T-helper 1 cell treated with Interleukin-12 subunit alpha and Interleukin-12 subunit beta and Interleukin-4 antibody, amounts not matched to agents 30 μg/mL and 1 μg/mL, for 36 hours (primary cell): ENCODE results near the gene METTL2B.
A peak's percentile ranks its signal among the peaks of the same experiment; 100 is the strongest.
"Not testable (repeated sequence)": the region's sequence is repeated elsewhere in the genome, so short reads cannot be mapped to it uniquely, and the experiment has no call there.

ENCODE experiments used
- H3K27ac Mint-ChIP-seq: one replicate; pipeline ENCODE4 v1.8.0; 2021; ENCODE audit warnings: mild to moderate bottlenecking, mixed read lengths
- H3K27me3 Mint-ChIP-seq: one replicate; pipeline ENCODE4 v1.8.0; 2021; ENCODE audit warnings: low read depth, mixed read lengths
- H3K36me3 Mint-ChIP-seq: one replicate; pipeline ENCODE4 v1.8.0; 2021; ENCODE audit warnings: low read depth, mixed read lengths
- H3K4me1 Mint-ChIP-seq: one replicate; pipeline ENCODE4 v1.8.0; 2021; ENCODE audit warnings: low read depth, mixed read lengths
- H3K4me3 Mint-ChIP-seq: one replicate; pipeline ENCODE4 v1.8.0; 2021; ENCODE audit warnings: mild to moderate bottlenecking, moderate library complexity, mixed read lengths
- H3K9me3 Mint-ChIP-seq: one replicate; pipeline ENCODE4 v1.8.0; 2021; ENCODE audit warnings: mixed read lengths

The METTL2B gene, protein sequence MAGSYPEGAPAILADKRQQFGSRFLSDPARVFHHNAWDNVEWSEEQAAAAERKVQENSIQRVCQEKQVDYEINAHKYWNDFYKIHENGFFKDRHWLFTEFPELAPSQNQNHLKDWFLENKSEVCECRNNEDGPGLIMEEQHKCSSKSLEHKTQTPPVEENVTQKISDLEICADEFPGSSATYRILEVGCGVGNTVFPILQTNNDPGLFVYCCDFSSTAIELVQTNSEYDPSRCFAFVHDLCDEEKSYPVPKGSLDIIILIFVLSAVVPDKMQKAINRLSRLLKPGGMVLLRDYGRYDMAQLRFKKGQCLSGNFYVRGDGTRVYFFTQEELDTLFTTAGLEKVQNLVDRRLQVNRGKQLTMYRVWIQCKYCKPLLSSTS

DNA sequence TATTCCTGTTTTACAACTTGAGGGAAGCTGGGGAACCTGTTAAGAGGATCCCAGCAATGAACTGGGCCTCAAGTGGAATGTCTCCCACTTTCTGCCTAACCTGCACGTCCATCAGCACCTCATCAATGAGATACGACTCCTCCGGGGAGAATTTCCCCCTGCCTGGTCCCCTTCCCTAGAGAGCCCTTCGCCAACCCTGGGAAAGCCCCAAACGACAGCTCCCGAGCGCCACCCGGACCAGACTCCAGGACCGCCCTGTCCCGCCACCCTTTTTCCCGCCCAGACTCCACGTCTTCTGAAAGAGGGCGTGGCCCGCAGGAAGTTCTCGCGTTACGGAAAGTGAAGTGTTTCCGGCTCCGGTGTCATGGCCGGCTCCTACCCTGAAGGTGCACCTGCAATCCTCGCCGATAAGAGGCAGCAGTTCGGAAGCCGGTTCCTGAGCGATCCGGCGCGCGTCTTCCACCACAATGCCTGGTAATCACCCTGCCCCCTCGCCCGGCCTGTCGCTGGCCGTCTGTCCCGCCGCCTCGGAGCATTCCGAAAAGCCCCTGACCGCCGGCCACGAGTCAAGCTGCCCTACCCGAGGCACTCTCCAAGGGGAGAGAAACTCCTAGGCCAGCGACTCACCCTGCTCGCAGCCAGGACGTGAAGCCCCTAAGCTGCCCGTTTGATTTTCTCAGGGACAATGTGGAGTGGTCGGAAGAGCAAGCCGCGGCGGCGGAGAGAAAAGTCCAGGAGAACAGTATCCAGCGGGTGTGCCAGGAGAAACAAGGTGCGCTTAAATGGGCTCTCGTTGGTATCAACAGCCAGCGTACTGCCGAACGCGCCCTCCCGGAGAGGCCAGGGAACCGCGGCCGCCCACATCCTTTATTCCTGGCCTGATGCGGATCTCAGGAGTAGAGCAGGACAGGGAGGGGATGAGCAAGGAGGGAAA, at the start of gene METTL2B:
Gene METTL2B, plus strand, starts transcription at position 347 of the 934 bp plus-strand sequence. Its CDS starts 18 bp downstream, at position 365.
- Mint-ChIP-seq H3K4me3 (peak within 1 kb of the TSS; percentile 95), H3K27ac (peak within 1 kb of the TSS; percentile 95), H3K4me1 (peaks cover 20% of the 10 kb centered on the region)
- H3K36me3 Mint-ChIP-seq, H3K27me3 Mint-ChIP-seq, H3K9me3 Mint-ChIP-seq: not testable (repeated sequence)

DNA sequence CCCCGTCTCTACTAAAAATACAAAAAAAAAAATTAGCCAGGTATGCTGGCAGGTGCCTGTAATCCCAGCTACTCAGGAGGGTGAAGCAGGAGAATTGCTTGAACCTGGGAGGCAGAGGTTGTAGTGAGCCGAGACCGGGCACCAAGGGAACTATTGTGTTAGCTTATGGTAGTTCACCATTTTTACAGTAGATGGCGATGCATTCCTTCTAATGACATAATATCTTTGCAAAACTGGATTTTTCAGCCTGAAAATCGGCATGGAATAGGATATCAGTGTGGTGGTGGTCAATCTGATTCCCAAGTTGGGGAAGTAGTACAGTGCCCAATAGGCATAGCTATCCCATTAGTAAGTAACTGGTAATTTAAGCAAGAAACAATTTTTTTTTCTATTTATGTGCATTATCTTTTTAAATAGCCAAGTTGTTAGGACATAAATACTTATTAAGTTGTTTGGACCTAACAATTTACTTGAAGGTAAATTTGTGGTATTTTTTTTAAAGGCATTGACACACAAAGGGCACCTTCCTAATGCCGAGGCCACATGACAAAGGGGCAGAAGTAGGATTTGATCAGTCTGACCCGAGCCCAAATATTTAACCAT, 49.2 kb upstream of the METTL2B start:
- no peaks in the 10 kb centered on the region for H3K36me3 Mint-ChIP-seq
- H3K9me3 Mint-ChIP-seq = no peaks in the 10 kb centered on the region
- H3K4me3 Mint-ChIP-seq = no peak overlapping the region
- peaks cover 8% of the 10 kb centered on the region for H3K27me3 Mint-ChIP-seq
- peaks cover 8% of the 10 kb centered on the region for H3K4me1 Mint-ChIP-seq
- H3K27ac Mint-ChIP-seq = no peak overlapping the region

DNA sequence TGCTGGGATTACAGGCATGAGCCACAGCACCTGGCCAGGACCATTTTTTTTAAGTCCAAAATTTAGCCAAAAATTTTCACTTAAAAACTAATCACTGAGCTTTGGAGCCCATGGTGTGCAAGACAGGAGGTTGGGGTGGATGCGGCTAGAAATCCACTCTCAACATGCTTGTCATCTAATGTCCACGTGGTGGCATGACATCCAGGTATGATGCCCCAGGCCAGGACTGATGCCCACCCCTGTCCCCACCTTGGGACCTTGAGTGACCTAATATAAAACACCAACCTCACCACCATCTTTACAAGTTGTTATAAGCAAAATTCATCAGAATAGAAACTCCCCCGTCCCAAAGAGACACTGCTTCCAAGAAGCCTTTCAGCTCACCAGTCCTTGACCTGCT, 46.3 kb upstream of the METTL2B start:
- Mint-ChIP-seq H3K4me3 (no peak overlapping the region), H3K36me3 (no peaks in the 10 kb centered on the region), H3K9me3 (no peaks in the 10 kb centered on the region), H3K4me1 (peaks cover 6% of the 10 kb centered on the region), H3K27ac (no peak overlapping the region), H3K27me3 (peaks cover 17% of the 10 kb centered on the region)

DNA sequence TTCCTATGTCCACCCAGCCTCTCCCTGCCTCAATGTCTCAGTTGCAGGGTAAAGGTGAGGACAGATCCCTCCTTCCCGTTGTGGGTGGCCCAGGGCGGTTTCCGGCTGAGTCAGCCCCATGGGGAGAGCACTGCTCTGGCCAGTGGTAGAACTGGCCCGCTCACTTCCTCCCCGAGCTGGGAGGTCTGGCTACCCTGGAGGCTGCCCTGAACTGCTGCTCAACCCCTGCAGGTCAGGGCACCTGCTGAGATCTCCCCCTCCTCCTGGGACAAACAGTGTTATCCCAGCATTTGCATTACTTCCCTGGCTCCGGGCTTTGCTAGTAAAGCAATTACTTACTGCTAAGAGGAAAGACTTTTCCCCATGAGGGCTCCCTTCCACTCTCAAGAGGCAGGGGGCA, 45.3 kb upstream of the METTL2B start:
- no peak overlapping the region for H3K4me3 Mint-ChIP-seq

DNA sequence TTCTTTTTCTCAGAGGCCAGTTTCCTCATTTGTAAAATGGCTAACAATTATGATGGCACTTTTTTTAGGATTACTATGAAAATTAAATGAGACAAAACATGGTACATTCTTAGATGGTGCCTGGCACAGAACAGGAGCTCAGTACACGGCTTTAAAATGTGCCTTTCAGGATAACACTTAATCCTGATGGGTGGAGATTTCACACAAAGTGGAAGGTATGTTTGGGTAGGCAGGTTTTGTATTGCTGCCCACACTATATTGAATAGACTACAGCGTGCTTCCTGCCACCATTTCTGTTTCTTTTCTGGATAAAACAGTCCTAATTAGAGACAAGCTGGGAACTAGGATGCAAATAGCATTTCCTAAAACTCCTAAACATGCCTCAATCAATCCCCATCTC, 44.8 kb upstream of the METTL2B start:
- H3K4me3 Mint-ChIP-seq = no peak overlapping the region
- peaks cover 23% of the 10 kb centered on the region for H3K27me3 Mint-ChIP-seq
- H3K4me1 Mint-ChIP-seq = peaks cover 6% of the 10 kb centered on the region
- H3K9me3 Mint-ChIP-seq = no peaks in the 10 kb centered on the region
- H3K36me3 Mint-ChIP-seq = no peaks in the 10 kb centered on the region
- no peak overlapping the region for H3K27ac Mint-ChIP-seq

More for the DNA sequence above, 45.3 kb upstream of the METTL2B start:
- peaks cover 23% of the 10 kb centered on the region for H3K27me3 Mint-ChIP-seq
- no peaks in the 10 kb centered on the region for H3K9me3 Mint-ChIP-seq
- no peaks in the 10 kb centered on the region for H3K36me3 Mint-ChIP-seq
- no peak overlapping the region for H3K27ac Mint-ChIP-seq
- H3K4me1 Mint-ChIP-seq = peaks cover 6% of the 10 kb centered on the region

DNA sequence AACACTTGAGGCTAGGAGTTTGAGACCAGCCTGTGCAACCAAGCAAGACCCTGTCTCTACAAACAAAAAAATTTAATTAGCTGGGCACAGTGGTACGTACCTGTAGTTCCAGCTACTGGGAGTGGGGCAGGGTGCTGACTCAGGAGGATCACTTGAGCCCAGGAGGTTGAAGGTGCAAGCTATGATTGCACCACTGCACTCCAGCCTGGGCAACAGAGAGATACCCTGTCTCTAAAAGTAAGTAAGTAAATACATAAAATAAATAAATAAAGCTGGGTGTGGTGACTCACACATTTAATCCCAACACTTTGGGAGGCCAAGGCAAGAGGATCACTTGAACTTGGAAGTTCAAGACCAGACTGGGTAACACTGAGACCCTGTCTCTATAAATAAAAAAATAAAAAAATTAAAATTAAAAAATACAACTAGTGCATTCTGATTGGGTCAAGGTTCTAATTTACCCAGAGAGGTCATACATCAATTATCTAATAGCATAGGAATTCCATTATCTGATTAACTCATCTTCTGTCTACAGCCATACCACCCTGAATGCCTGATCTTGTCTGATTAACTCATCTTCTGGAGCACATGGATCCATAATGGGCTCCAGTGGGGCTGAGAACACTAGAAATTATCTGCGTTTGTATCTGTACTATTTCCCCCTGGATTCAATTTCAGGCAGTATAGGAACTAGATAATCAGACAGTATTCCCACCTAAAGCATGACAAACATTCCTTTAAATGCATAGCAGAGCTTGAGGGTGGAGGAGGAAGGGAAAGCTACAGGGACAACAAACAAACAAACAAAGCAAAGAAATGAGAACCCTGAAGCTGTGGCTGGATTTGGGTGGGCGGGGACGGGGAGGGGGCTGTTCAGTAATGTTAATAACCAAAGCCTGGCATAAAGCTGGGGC, 41.9 kb upstream of the METTL2B start:
- no peaks in the 10 kb centered on the region for H3K9me3 Mint-ChIP-seq
- no peaks in the 10 kb centered on the region for H3K36me3 Mint-ChIP-seq
- no peak overlapping the region for H3K4me3 Mint-ChIP-seq
- peaks cover 27% of the 10 kb centered on the region for H3K27me3 Mint-ChIP-seq
- H3K4me1 Mint-ChIP-seq = peaks cover under 1% of the 10 kb centered on the region
- no peak overlapping the region for H3K27ac Mint-ChIP-seq

DNA sequence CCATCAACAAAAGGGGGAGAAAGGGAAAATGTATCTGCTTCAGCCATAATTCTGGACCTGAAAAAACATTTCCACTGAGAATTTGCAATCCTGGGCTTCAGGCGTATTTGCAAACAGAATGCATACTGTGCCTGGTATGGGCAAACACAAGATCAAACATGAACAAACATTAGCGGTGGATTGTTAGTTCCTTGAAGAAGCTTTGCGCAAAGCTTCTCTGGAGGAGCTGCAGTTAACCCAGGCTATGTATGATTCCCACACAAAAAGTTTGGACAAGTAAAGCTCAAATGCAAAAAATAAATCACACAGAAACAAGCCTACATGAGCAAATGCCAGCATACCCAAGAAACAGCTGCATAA, 41.2 kb upstream of the METTL2B start:
- Mint-ChIP-seq H3K27ac (no peak overlapping the region), H3K4me3 (no peak overlapping the region), H3K36me3 (no peaks in the 10 kb centered on the region), H3K9me3 (no peaks in the 10 kb centered on the region), H3K27me3 (peaks cover 26% of the 10 kb centered on the region), H3K4me1 (no peaks in the 10 kb centered on the region)

DNA sequence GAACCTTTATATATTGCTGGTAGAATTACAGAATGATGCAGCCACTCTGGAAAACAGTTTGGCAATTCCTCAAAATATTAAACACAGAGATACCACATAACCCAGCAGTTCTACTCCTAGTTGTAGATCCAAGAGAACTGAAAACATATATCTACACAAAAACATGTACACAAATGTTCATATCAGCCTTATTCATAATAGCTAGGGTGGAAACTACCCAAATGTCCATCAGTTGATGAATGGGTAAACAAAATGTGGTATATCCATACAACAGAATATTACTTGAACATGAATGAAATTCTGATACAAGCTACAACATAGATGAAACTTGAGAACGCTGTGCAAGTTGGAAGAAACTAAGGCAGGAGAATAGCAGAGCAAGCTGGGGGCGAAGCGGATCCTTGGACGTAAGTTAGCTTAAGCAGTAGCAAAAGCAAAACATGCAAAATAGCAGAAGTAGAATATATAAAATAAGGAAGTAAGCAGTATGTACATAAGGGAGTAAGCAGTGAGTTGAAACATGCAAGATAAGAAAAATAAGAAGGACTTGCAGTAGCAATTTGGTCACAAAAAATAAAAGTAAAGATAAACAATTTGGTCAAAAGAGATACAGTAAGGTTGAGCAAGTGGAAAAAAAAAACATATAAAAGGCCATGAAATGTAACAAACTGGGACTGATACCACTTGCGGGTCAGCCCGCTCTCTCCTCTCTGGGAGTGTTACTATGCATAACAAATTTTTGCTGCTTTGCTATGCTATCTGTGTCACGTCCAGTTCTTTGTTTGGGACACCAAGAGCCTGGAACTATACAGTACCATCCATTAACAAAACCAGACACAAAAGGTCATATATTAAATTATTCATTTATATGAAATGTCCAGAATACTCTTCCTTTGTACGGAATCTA, 38.9 kb upstream of the METTL2B start:
- H3K27me3 Mint-ChIP-seq = peaks cover 23% of the 10 kb centered on the region
- H3K4me1 Mint-ChIP-seq = no peaks in the 10 kb centered on the region
- H3K27ac Mint-ChIP-seq = no peak overlapping the region
- no peaks in the 10 kb centered on the region for H3K36me3 Mint-ChIP-seq
- H3K9me3 Mint-ChIP-seq = no peaks in the 10 kb centered on the region
- no peak overlapping the region for H3K4me3 Mint-ChIP-seq

DNA sequence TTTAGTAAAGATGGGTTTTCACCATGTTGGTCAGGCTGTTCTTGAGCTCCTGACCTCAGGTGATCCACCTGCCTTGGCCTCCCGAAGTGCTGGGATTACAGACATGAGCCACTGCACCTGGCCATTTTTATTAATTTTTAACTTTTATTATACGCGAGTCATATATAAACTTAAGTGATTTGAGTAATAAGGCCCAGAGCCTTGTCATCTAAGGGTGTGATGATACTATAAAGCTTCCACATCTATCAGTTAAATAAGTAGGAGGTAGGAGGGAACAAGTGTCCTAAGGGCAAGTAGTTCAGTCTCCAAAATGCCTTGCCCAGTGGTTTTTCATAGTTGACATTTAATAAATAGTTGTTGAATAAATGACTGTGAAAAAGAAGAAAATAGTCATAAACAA, 34.2 kb upstream of the METTL2B start:
- Mint-ChIP-seq H3K4me3 (no peak overlapping the region), H3K36me3 (no peaks in the 10 kb centered on the region), H3K4me1 (no peaks in the 10 kb centered on the region), H3K27ac (no peak overlapping the region), H3K27me3 (peaks cover 7% of the 10 kb centered on the region), H3K9me3 (no peaks in the 10 kb centered on the region)

DNA sequence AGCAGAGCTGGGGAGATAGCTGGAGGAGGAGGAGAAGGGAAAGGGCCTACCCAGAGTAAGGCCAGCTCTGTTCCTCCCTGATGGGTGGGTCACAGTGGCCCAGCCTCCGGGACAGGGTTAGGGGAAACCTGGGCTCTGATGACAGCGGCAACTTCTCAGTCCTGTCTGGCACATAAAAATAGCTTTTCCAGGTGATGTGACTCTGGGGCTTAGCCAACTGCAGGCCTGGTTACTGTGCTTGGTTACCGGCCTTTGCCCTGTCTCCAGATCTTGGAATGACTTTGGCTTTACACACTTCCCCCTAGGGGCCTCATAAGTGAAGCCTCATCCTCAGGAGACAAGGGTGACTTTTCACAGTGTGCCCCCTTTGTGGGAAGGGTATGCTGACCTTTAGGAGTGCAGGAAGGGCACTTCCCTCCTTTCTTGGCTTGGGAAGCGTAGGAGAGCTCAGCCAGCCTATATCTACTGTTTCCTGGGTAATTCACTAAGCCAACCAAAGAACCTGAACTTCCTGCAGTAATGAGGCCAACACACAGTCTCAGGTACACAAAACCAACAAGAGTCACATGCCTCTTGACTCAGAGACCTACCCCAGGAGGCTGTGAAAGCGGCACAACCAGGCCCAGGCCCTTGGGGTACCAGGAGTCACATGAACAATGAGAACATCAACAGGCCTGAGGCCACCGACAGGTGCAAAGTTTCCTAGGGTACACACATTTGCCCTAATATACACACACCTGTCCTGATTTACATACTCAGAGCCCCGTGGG, 32.5 kb upstream of the METTL2B start:
- Mint-ChIP-seq H3K36me3 (no peaks in the 10 kb centered on the region), H3K27ac (no peak overlapping the region), H3K27me3 (peaks cover 3% of the 10 kb centered on the region), H3K9me3 (no peaks in the 10 kb centered on the region), H3K4me1 (no peaks in the 10 kb centered on the region), H3K4me3 (no peak overlapping the region)

DNA sequence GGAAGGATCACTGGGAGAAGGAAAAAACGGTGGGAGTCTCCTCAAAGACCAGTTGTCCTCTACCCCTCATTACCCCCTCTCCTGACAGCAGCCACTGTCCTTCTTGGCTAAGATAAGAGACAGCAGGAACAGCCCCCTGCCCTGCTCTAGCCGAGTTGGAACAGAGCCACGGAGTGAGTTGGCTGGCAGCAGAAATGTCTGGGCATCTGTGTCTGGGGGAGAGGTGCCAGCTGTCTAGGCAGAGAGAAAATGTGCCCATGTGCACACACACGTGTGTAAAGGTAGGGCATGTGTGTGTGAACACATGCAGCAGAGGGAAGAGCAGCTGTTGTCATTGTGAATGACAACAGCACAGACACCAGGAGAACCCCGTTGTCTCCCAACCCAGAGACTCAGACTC, 30.2 kb upstream of the METTL2B start:
- peaks cover 8% of the 10 kb centered on the region for H3K27me3 Mint-ChIP-seq
- H3K4me1 Mint-ChIP-seq = no peaks in the 10 kb centered on the region
- H3K36me3 Mint-ChIP-seq = no peaks in the 10 kb centered on the region
- no peaks in the 10 kb centered on the region for H3K9me3 Mint-ChIP-seq
- H3K27ac Mint-ChIP-seq = no peak overlapping the region
- H3K4me3 Mint-ChIP-seq = no peak overlapping the region

DNA sequence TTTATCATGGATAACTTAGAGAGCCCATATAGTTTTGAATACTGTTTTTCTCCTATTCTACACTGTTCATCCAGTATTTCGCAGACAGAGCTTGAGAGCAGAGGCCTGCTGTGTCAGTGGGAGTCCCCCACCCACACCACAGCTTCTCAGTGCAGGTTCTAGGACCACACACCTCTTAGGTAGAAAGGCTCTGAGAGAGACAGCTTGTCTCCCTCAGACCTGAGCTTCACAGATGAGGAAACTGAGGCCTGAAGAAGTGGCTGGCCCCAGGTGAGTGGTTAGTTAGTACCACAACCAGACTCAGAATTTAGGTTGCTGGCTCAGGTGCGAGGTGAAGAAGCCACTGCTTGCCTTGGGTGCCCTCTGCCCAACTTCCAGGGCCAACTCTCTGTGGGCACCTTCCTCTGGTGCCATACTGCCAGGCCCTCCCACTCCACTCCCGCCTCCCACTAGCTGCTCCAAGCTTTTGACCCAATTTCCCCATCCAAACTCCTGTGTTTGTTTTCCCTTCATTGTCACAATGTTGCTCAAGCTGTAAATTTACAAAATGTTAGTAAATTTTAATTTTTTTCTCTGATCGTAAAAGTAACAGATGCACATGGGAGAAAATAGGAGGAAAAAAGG, 28.5 kb upstream of the METTL2B start:
- peaks cover 22% of the 10 kb centered on the region for H3K27me3 Mint-ChIP-seq
- no peaks in the 10 kb centered on the region for H3K9me3 Mint-ChIP-seq
- H3K4me1 Mint-ChIP-seq = peaks cover 10% of the 10 kb centered on the region
- no peak overlapping the region for H3K27ac Mint-ChIP-seq
- H3K36me3 Mint-ChIP-seq = no peaks in the 10 kb centered on the region
- H3K4me3 Mint-ChIP-seq = no peak overlapping the region
